Endothelial cell of umbilical vein (primary cell): ENCODE results near the gene TAS2R1. TPM values are rescaled to one million over a fixed set of nuclear protein-coding genes. Genes with fewer than 3 reads are reported as not detected.

ENCODE experiments used
- Bru-seq: library from RNA; stranded (reverse); fragments of 400-500 nt; gene quantifications from one replicate; lab custom pipeline; 2021; lab: Mats Ljungman, UMichigan
- BruChase-seq, 2 experiments: library from RNA; stranded (reverse); fragments of 400-500 nt; gene quantifications; one replicate each; lab custom pipeline; 2021; lab: Mats Ljungman, UMichigan
- BruUV-seq: library from RNA; stranded (reverse); fragments of 400-500 nt; replicated peaks from 2 replicates; lab custom pipeline; 2021; lab: Mats Ljungman, UMichigan
- CTCF ChIA-PET: fragments of 300-600, 350-600 bp; sonication (Branson Sonifier 250); formaldehyde crosslinking; loops from one replicate; lab custom pipeline; 2021; ENCODE audit warnings: antibody characterized with exemption, inconsistent platforms; lab: Charles Lee
- POLR2A ChIA-PET: fragments of 300-600, 350-600 bp; sonication (Branson Sonifier 250); formaldehyde crosslinking; loops from one replicate; lab custom pipeline; 2021; ENCODE audit warnings: antibody characterized with exemption, inconsistent platforms; lab: Charles Lee
- DNase-seq: peaks from one replicate; pipeline ENCODE4 v3.0.0-alpha.2; 2011; ENCODE audit warnings: low read depth, low spot score
- FAIRE-seq: peaks from 2 replicates; lab custom pipeline; 2011; peaks lifted over from hg19 to GRCh38; lab: Jason Lieb, UNC
- H2AFZ ChIP-seq: 2 replicates; pipeline ENCODE4 v1.6.0; 2012; ENCODE audit warnings: low read depth, low read length, control low read depth, inconsistent platforms
- H3K27ac ChIP-seq: 2 replicates; pipeline ENCODE4 v1.5.1; 2011; ENCODE audit warnings: low read depth, mild to moderate bottlenecking, control low read depth, low read length, moderate library complexity; ENCODE audit not compliant: insufficient read depth
- H3K27me3 ChIP-seq, 2 experiments: 2 replicates each; pipeline versions ENCODE4 v1.6.0 to v1.6.1; 2011; ENCODE audit warnings: low read length in 2 of 2, mixed read lengths in 1 of 2; ENCODE audit not compliant: control insufficient read depth in 2 of 2, insufficient read depth in 2 of 2
- H3K36me3 ChIP-seq, 2 experiments: 2 replicates in 1 of 2; 3 replicates in 1 of 2; pipeline ENCODE4 v1.5.1; 2011; ENCODE audit warnings: low read length in 2 of 2, mild to moderate bottlenecking in 1 of 2, moderate library complexity in 1 of 2; ENCODE audit not compliant: control insufficient read depth in 2 of 2, insufficient read depth in 2 of 2; ENCODE audit errors: extremely low read depth in 1 of 2
- H3K4me1 ChIP-seq: 3 replicates; pipeline ENCODE4 v1.5.1; 2011; ENCODE audit warnings: mild to moderate bottlenecking, low read length; ENCODE audit not compliant: control insufficient read depth, insufficient read depth; ENCODE audit errors: extremely low read depth
- H3K4me2 ChIP-seq: 2 replicates; pipeline ENCODE4 v1.6.1; 2011; ENCODE audit warnings: low read length, control low read depth, mixed read lengths; ENCODE audit not compliant: insufficient read depth
- H3K4me3 ChIP-seq, 3 experiments: fragments of 200-600 bp in 1 of 3; sonication (generic), shearing (Covaris generic) in 1 of 3; replicated peaks in 1 of 3; 2 replicates each; pipeline ENCODE4 v1.5.1; 2011 to 2016; ENCODE audit warnings: control low read depth in 3 of 3, low read length in 3 of 3, mild to moderate bottlenecking in 2 of 3, inconsistent platforms in 1 of 3, low read depth in 1 of 3, moderate library complexity in 1 of 3; ENCODE audit not compliant: insufficient read depth in 1 of 3
- H3K79me2 ChIP-seq: 2 replicates; pipeline ENCODE4 v1.6.0; 2012; ENCODE audit warnings: low read length, inconsistent platforms; ENCODE audit not compliant: control insufficient read depth, insufficient read depth
- H3K9ac ChIP-seq: replicated peaks from 2 replicates; pipeline ENCODE3; 2011; ENCODE audit warnings: low read length, control low read depth; ENCODE audit not compliant: insufficient read depth; ENCODE audit errors: extremely low read depth
- H3K9me1 ChIP-seq: replicated peaks from 3 replicates; pipeline ENCODE4 v1.6.0; 2011; ENCODE audit warnings: mild to moderate bottlenecking, low read length; ENCODE audit not compliant: control insufficient read depth, insufficient read depth; ENCODE audit errors: extremely low read depth
- H3K9me3 ChIP-seq: replicated peaks from 2 replicates; pipeline ENCODE4 v1.5.1; 2012; ENCODE audit warnings: low read length, inconsistent platforms; ENCODE audit not compliant: control insufficient read depth, insufficient read depth
- H4K20me1 ChIP-seq: replicated peaks from 2 replicates; pipeline ENCODE3; 2011; ENCODE audit warnings: mild to moderate bottlenecking, low read length; ENCODE audit not compliant: control insufficient read depth, insufficient read depth; ENCODE audit errors: extremely low read depth
- JUN ChIP-seq: IDR thresholded peaks from 2 replicates; pipeline ENCODE4 v1.6.1; 2011; ENCODE audit warnings: borderline replicate concordance, low read depth; ENCODE audit not compliant: insufficient read length, insufficient read depth
- MYC ChIP-seq: IDR thresholded peaks from one replicate; pipeline ENCODE4 v1.6.1; 2011; ENCODE audit warnings: mild to moderate bottlenecking, low read depth, low read length
- dilution Hi-C: fragments of 300-500 bp; cut with MboI; formaldehyde crosslinking; loops from one replicate; pipeline ENCODE4 v1.15.0; 2019; ENCODE audit warnings: low sequenced_read_pairs; ENCODE audit not compliant: extremely low pct_ligation_motif_present
- intact Hi-C: fragments of 100-400 bp; cut with micrococcal nuclease; formaldehyde crosslinking; loops from one replicate; pipeline ENCODE4 v1.10.0; 2022
- long read RNA-seq: library from polyadenylated mRNA; stranded (forward); transcript quantifications from one replicate; pipeline ENCODE4 v2.0.0, GENCODE V29; 2021
- polyA minus RNA-seq, 3 experiments: library from RNA; depleted of rRNA, polyadenylated mRNA; stranded (reverse); fragments of >200 nt; gene quantifications; 1 replicate in 1 of 3; 2 replicates in 2 of 3; pipeline ENCODE4 v1.2.3, GENCODE V29; 2011
- polyA plus RNA-seq, 4 experiments: library from polyadenylated mRNA; depleted of rRNA in 3 of 4; stranded (reverse) in 3 of 4; unstranded in 1 of 4; fragments of >200 nt; gene quantifications; 2 replicates each; pipeline versions ENCODE4 v1.2.1 to v1.2.3, GENCODE V29; 2011 to 2012; ENCODE audit warnings: missing spikeins in 1 of 4
- total RNA-seq: library from RNA; stranded (reverse); gene quantifications from 2 replicates; pipeline ENCODE4 v1.2.3, GENCODE V29; 2021
- TF ChIP-seq, protein P1 (sequence below), 2 donors: IDR thresholded peaks; 1 replicate in 1 of 2; 2 replicates in 1 of 2; pipeline ENCODE4 v1.5.1; 2011; ENCODE audit warnings: low read length in 2 of 2, mild to moderate bottlenecking in 2 of 2, moderate library complexity in 2 of 2, control low read depth in 1 of 2, inconsistent platforms in 1 of 2, low read depth in 1 of 2; ENCODE audit not compliant: insufficient read depth in 1 of 2; ENCODE audit errors: extremely low read depth in 1 of 2

The TAS2R1 gene, protein sequence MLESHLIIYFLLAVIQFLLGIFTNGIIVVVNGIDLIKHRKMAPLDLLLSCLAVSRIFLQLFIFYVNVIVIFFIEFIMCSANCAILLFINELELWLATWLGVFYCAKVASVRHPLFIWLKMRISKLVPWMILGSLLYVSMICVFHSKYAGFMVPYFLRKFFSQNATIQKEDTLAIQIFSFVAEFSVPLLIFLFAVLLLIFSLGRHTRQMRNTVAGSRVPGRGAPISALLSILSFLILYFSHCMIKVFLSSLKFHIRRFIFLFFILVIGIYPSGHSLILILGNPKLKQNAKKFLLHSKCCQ
- total RNA-seq (not detected in 2 replicates), polyA plus RNA-seq (not detected in 2 replicates), polyA minus RNA-seq (not detected in 2 replicates), Bru-seq, nascent RNA (not detected), BruChase-seq, experiment 1, labeled RNA remaining after a 6-hour chase (not detected), BruChase-seq, experiment 2, labeled RNA remaining after a 2-hour chase (not detected)
- not detected in 2 replicates for polyA plus RNA-seq (2011; cell fraction: cytosol; rRNA removed)
- polyA plus RNA-seq (2011; cell fraction: nucleus; rRNA removed), result not detected in 2 replicates
- not detected in 2 replicates for polyA plus RNA-seq (2012)
- polyA minus RNA-seq (2011; cell fraction: cytosol; rRNA and poly(A)+ RNA removed), result not detected
- polyA minus RNA-seq (2011; cell fraction: nucleus; rRNA and poly(A)+ RNA removed), result not detected in 2 replicates
- long read RNA-seq, result 0 reads

DNA sequence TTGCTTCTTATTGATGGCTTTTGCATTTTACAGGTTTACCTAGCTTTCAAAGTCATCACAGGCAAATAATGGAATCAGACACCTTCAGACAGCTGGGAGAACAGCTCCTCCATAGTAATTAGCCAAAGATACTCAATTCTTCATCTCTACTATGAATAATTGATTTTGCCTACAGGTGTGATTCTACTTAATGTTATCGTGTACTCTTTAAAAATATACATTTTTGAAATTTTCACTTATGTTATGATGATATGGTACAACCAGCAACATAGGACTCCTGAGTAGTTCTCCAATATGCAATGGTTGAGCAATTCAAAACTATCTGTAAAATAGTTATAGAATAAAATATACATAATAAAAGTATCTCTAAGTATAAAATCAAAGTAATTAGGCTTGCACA is at the start of gene TAS2R1:
Gene TAS2R1 (minus strand): TSS at position 101 of the 400 bp plus-strand sequence. CDS start 319 bp downstream, outside the sequence.
- TF ChIP-seq JUN (no peak), MYC (no peak)
- TF ChIP-seq, protein P1, sequence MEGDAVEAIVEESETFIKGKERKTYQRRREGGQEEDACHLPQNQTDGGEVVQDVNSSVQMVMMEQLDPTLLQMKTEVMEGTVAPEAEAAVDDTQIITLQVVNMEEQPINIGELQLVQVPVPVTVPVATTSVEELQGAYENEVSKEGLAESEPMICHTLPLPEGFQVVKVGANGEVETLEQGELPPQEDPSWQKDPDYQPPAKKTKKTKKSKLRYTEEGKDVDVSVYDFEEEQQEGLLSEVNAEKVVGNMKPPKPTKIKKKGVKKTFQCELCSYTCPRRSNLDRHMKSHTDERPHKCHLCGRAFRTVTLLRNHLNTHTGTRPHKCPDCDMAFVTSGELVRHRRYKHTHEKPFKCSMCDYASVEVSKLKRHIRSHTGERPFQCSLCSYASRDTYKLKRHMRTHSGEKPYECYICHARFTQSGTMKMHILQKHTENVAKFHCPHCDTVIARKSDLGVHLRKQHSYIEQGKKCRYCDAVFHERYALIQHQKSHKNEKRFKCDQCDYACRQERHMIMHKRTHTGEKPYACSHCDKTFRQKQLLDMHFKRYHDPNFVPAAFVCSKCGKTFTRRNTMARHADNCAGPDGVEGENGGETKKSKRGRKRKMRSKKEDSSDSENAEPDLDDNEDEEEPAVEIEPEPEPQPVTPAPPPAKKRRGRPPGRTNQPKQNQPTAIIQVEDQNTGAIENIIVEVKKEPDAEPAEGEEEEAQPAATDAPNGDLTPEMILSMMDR (IDR thresholded peaks at IDR 0.05; ENCODE audit: extremely low read depth in 1 of 2, insufficient read depth in 1 of 2, low read depth in 1 of 2, low read length in 2 of 2), result no peak
- FAIRE-seq, result no peak

More for the DNA sequence above, at the start of gene TAS2R1:
- no peak within 1 kb of the TSS for H3K4me2 ChIP-seq
- ChIA-PET CTCF (no interaction called here), POLR2A (no interaction called here)
- dilution Hi-C loops (no loop called here), intact Hi-C loops (no loop called here)
- no peaks in the 10 kb centered on the region for H3K36me3 ChIP-seq
- H3K9me3 ChIP-seq, result no peaks in the 10 kb centered on the region
- BruUV-seq, result no TSS peak
- no peaks in the 10 kb centered on the region for H3K79me2 ChIP-seq
- H3K9ac ChIP-seq, result no peak within 1 kb of the TSS
- no peaks in the 10 kb centered on the region for H3K27me3 ChIP-seq
- no peaks in the 10 kb centered on the region for H4K20me1 ChIP-seq
- no peak within 1 kb of the TSS for H3K4me3 ChIP-seq
- H3K27ac ChIP-seq, result no peak within 1 kb of the TSS
- H3K4me1 ChIP-seq, result no peaks in the 10 kb centered on the region
- H3K9me1 ChIP-seq, result no peaks in the 10 kb centered on the region
- H2AFZ ChIP-seq, result no peak within 1 kb of the TSS
- DNase-seq, result no peak
